Measurements from ENCODE around the gene USP15.

USP15 gene

DNA sequence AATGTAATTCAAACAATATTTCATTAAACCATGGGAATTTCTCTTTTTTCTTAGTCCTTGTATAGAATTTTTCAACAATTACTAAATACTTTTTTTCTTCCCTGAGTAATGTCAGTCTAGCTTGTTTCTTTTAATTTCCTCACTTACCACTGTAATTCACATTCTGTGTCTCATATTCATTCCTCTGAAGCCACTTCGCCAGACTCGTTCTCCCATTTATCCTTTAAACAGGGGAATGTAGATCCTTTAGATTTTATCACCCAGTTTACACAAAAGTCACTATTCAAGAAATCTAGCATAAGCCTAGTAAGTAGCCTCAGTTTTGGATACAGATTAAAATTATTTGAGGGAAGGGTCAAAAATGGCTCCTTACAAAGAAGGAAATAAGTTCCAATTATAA is 6.8 kb downstream of the USP15 start:
- peaks cover 98% of the 10 kb centered on the region for H3K79me2 ChIP-seq (ENCODE audit: control insufficient read depth, insufficient read depth, low read length, unreplicated experiment)
- H3K4me3 ChIP-seq (ENCODE audit: low read depth, low read length), result no peak overlapping the region
- peaks cover 81% of the 10 kb centered on the region for H3K4me1 ChIP-seq (ENCODE audit: control insufficient read depth, insufficient read depth, low read length, unreplicated experiment)
- no peaks in the 10 kb centered on the region for H3K27me3 ChIP-seq (ENCODE audit: insufficient read depth, low read length)
- H3K36me3 ChIP-seq (ENCODE audit: insufficient read depth, low read length), result no peaks in the 10 kb centered on the region; the same call in 1 of the 2 replicates
- H2AFZ ChIP-seq (ENCODE audit: low read length, unreplicated experiment), result no peak overlapping the region
- H3K27ac ChIP-seq (ENCODE audit: low read depth, low read length), result peak overlapping the region; percentile 73

DNA sequence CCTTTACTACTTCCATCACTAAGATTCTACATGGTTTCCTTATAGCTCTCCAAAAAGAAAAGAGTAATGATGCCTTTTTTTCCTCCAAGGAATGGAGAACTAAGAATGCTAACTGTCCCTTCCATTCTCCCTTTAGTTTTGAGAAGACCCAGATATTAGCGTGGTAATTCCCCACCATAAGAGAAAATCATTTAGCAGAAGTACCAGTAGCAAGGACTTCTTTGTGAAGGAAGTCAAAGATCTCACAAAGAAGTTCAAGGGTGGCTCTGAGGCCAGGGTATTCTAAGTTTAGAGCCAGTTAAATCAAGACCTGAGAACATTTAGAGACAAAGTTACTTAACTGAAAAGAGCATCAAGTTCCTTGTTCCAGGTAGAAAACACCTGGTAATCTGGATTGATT is 7.3 kb downstream of the USP15 start:
- H3K4me1 ChIP-seq (ENCODE audit: control insufficient read depth, insufficient read depth, low read length, unreplicated experiment), result peaks cover 83% of the 10 kb centered on the region
- peak overlapping the region; percentile 73 for H3K27ac ChIP-seq (ENCODE audit: low read depth, low read length)
- no peak overlapping the region for H2AFZ ChIP-seq (ENCODE audit: low read length, unreplicated experiment)
- H3K79me2 ChIP-seq (ENCODE audit: control insufficient read depth, insufficient read depth, low read length, unreplicated experiment), result peaks cover 98% of the 10 kb centered on the region
- H3K27me3 ChIP-seq (ENCODE audit: insufficient read depth, low read length), result no peaks in the 10 kb centered on the region
- no peaks in the 10 kb centered on the region; the same call in 1 of the 2 replicates for H3K36me3 ChIP-seq (ENCODE audit: insufficient read depth, low read length)
- peak overlapping the region; percentile 27; the same call in 1 of the 2 replicates for H3K4me3 ChIP-seq (ENCODE audit: low read depth, low read length)

DNA sequence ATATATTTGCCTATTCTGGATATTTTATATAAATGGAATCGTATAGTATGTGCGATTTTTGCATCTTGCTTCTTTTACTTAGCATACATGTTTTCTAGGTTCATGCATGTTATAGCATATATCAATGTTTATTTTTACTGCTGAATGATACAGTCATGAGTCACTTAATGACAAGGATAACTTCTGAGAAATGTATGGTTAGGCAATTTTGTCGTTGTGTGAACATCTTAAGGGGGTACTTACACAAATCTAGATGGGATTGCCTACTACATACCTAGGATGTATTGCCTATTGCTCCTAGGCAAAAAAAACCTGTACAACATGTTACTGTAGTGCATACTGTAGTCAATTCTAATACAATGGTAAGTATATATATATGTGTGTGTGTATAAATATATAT is 8.8 kb downstream of the USP15 start:
- H3K36me3 ChIP-seq (ENCODE audit: insufficient read depth, low read length), result no peaks in the 10 kb centered on the region; the same call in 1 of the 2 replicates
- no peaks in the 10 kb centered on the region for H3K27me3 ChIP-seq (ENCODE audit: insufficient read depth, low read length)

DNA sequence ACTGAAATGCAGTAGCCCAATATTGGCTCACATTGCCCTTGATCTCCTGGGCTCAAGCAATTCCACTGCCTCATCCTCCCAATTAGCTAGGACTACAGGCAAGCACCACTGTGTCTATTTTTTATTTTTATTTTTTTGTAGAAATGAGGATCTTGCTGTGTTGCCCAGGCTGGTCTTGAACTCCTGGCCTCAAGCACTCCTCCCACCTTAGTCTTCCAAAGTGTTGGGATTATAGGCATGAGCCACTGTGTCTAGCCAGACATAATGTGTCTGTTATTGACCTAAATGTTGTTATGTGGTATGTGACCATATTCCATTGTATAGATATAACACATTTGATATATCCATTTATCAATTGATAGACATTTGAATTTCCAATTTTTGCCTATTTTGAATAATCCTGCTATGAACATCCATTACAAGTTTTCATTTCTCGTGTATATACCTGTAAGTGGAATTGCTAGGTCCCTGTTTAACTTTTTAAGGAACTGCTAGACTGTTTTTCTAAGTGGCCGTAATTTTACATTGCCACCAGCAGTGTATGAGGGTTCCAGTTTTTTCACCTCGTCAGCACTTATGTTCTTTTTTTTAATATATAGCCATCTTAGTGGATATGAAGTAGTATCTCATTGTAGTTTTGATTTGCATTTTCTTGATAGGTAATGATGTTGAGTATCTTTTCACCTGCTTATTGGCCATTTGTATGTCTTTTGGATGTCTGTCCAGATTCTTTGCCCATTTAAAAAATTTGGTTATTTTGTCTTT is 9.4 kb downstream of the USP15 start:
- peak overlapping the region; percentile 73; the same call in 1 of the 2 replicates for H3K27ac ChIP-seq (ENCODE audit: low read depth, low read length)
- peaks cover 97% of the 10 kb centered on the region for H3K79me2 ChIP-seq (ENCODE audit: control insufficient read depth, insufficient read depth, low read length, unreplicated experiment)
- no peaks in the 10 kb centered on the region for H3K27me3 ChIP-seq (ENCODE audit: insufficient read depth, low read length)
- no peak overlapping the region for H3K4me3 ChIP-seq (ENCODE audit: low read depth, low read length)
- no peak overlapping the region for H2AFZ ChIP-seq (ENCODE audit: low read length, unreplicated experiment)
- no peaks in the 10 kb centered on the region; the same call in 1 of the 2 replicates for H3K36me3 ChIP-seq (ENCODE audit: insufficient read depth, low read length)
- H3K4me1 ChIP-seq (ENCODE audit: control insufficient read depth, insufficient read depth, low read length, unreplicated experiment), result peaks cover 66% of the 10 kb centered on the region

More for the DNA sequence above, 8.8 kb downstream of the USP15 start:
- Histone ChIP-seq H3K27ac (ENCODE audit: low read depth, low read length) (peak overlapping the region; percentile 73), H2AFZ (ENCODE audit: low read length, unreplicated experiment) (no peak overlapping the region), H3K4me3 (ENCODE audit: low read depth, low read length) (peak overlapping the region; percentile 28; the same call in 1 of the 2 replicates), H3K4me1 (ENCODE audit: control insufficient read depth, insufficient read depth, low read length, unreplicated experiment) (peaks cover 72% of the 10 kb centered on the region), H3K79me2 (ENCODE audit: control insufficient read depth, insufficient read depth, low read length, unreplicated experiment) (peaks cover 97% of the 10 kb centered on the region)

DNA sequence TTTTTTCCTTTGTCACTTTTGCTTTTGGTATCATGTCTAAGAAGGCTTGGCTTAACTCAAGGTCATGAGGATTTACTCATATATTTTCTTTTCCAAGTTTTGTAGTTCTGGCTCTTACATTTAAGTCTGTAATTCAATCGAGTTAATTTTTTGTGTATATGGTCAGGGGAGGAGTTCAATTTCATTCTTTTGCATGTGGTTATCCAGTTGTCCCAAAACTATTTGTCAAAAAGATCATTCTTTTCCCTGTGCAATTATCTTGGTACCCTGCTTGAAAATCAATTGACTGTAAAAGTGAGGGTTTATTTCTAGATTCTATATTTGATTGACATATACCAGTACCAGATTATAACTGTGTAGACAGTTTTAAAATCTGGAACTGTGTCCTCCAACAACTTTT is 10.2 kb downstream of the USP15 start:
- peaks cover 97% of the 10 kb centered on the region for H3K79me2 ChIP-seq (ENCODE audit: control insufficient read depth, insufficient read depth, low read length, unreplicated experiment)
- H3K4me3 ChIP-seq (ENCODE audit: low read depth, low read length), result no peak overlapping the region
- no peaks in the 10 kb centered on the region for H3K27me3 ChIP-seq (ENCODE audit: insufficient read depth, low read length)
- no peaks in the 10 kb centered on the region; the same call in 1 of the 2 replicates for H3K36me3 ChIP-seq (ENCODE audit: insufficient read depth, low read length)
- H2AFZ ChIP-seq (ENCODE audit: low read length, unreplicated experiment), result no peak overlapping the region
- H3K4me1 ChIP-seq (ENCODE audit: control insufficient read depth, insufficient read depth, low read length, unreplicated experiment), result peaks cover 60% of the 10 kb centered on the region
- H3K27ac ChIP-seq (ENCODE audit: low read depth, low read length), result no peak overlapping the region

DNA sequence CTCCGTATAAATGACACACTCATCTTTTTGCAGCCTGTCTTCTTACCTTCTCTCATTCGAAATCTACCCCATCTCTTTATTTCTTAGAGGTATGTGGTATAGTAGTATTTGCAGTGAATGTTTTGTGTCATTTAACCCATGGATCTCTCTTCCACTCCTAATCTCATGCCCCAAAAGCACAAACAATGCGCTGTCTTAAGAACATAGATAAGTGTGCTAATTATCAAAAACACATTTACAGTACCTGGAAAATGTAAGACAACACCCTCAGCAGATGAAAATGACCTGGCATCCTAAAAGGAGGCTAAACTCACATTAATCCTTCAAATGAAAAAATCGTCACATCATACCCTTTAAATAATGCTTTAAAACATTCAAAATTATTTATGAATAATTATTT is 10.7 kb downstream of the USP15 start:
- Histone ChIP-seq H3K27ac (ENCODE audit: low read depth, low read length) (no peak overlapping the region), H3K4me3 (ENCODE audit: low read depth, low read length) (no peak overlapping the region), H3K79me2 (ENCODE audit: control insufficient read depth, insufficient read depth, low read length, unreplicated experiment) (peaks cover 97% of the 10 kb centered on the region), H3K27me3 (ENCODE audit: insufficient read depth, low read length) (no peaks in the 10 kb centered on the region), H3K4me1 (ENCODE audit: control insufficient read depth, insufficient read depth, low read length, unreplicated experiment) (peaks cover 55% of the 10 kb centered on the region), H2AFZ (ENCODE audit: low read length, unreplicated experiment) (no peak overlapping the region), H3K36me3 (ENCODE audit: insufficient read depth, low read length) (no peaks in the 10 kb centered on the region; the same call in 1 of the 2 replicates)

DNA sequence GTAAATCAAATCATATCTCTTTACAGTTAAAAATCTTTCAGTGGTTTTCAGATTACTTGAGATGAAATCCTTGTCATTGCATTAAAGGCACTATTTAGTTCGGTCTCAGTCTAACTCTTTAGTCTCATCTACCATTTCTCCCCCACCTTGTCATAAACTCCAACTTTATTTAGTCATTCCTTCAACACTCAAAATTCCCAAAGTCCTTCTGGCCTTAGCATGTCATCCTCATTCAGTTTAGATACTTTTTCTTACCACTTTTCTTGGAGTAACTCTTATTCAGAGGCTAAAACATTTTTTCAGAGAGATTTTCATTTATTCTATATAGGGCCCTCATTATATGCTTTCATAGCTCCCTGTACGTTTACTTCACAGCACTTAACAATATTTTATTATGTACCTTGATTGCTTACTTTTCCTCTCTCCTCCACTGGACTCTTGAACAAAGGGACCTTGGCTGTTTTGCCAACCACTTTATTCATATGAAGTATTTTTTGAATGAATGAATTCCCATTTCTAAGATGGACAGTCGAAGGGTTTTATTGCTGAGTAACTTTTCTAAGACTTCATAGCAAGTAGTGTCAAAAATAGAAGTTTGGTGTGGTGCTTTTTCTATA is 12.8 kb downstream of the USP15 start:
- Histone ChIP-seq H3K4me3 (ENCODE audit: low read depth, low read length) (no peak overlapping the region), H3K27ac (ENCODE audit: low read depth, low read length) (no peak overlapping the region), H3K36me3 (ENCODE audit: insufficient read depth, low read length) (no peaks in the 10 kb centered on the region; the same call in 1 of the 2 replicates), H3K4me1 (ENCODE audit: control insufficient read depth, insufficient read depth, low read length, unreplicated experiment) (peaks cover 38% of the 10 kb centered on the region), H2AFZ (ENCODE audit: low read length, unreplicated experiment) (no peak overlapping the region), H3K27me3 (ENCODE audit: insufficient read depth, low read length) (no peaks in the 10 kb centered on the region), H3K79me2 (ENCODE audit: control insufficient read depth, insufficient read depth, low read length, unreplicated experiment) (peaks cover 92% of the 10 kb centered on the region)

DNA sequence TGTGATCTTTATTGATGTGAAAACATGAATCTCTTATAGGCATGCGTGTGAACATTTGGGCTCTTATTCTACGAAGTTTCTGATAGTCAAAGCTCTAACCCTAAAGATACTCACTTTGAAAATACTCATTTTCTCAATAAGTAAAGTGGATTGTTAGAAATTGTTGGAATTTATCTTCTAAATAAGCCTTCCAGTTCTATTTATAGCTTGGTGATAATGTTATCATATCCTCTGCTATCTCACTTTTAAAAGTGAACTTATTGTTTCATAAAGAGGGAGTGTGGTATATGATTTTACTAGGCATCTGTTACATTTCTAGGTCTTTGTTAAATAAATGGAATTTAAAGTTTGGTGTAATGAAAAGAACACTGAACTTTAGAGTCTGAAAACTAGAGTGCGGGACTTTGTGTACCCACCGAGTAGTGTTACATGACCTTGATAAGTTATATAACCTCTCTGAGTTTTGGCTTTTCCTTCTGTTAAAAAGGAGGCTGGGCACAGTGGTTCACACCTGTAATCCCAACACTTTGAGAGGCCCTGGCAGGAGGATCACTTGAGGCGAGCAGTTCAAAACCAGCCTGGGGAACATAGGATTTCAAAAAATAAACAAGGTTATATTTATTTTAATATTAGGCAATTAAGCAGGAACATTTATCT is 13.6 kb downstream of the USP15 start:
- no peak overlapping the region for H3K4me3 ChIP-seq (ENCODE audit: low read depth, low read length)
- H3K36me3 ChIP-seq (ENCODE audit: insufficient read depth, low read length), result peaks cover 5% of the 10 kb centered on the region; the same call in 1 of the 2 replicates
- H3K79me2 ChIP-seq (ENCODE audit: control insufficient read depth, insufficient read depth, low read length, unreplicated experiment), result peaks cover 93% of the 10 kb centered on the region
- H3K27ac ChIP-seq (ENCODE audit: low read depth, low read length), result no peak overlapping the region
- H3K4me1 ChIP-seq (ENCODE audit: control insufficient read depth, insufficient read depth, low read length, unreplicated experiment), result peaks cover 31% of the 10 kb centered on the region
- H3K27me3 ChIP-seq (ENCODE audit: insufficient read depth, low read length), result no peaks in the 10 kb centered on the region
- H2AFZ ChIP-seq (ENCODE audit: low read length, unreplicated experiment), result no peak overlapping the region

DNA sequence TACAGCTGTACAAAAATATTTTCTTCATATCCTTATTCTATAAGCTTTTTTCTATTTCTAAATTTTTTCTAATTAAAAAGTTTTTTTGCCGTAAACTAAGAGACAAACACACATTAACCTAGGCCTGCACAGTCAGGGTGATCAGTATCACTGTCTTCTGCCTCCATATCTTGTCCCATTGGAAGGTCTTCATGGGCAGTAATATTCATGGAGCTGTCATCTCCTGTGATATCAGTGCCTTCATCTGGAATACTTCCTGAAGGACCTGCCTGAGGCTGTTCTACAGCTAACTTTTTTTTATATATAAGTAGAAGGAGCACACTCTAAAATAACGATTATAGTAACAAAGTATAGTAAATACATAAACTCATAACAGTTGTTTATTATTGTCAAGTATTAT is 17.8 kb downstream of the USP15 start:
- no peaks in the 10 kb centered on the region for H3K27me3 ChIP-seq (ENCODE audit: insufficient read depth, low read length)
- 0 out of 2 replicates have a peak, but pooled peaks cover 5% of the 10 kb centered on the region for H3K36me3 ChIP-seq (ENCODE audit: insufficient read depth, low read length)
- peaks cover 3% of the 10 kb centered on the region for H3K4me1 ChIP-seq (ENCODE audit: control insufficient read depth, insufficient read depth, low read length, unreplicated experiment)
- no peak overlapping the region for H2AFZ ChIP-seq (ENCODE audit: low read length, unreplicated experiment)
- peaks cover 90% of the 10 kb centered on the region for H3K79me2 ChIP-seq (ENCODE audit: control insufficient read depth, insufficient read depth, low read length, unreplicated experiment)
- no peak overlapping the region for H3K27ac ChIP-seq (ENCODE audit: low read depth, low read length)
- H3K4me3 ChIP-seq (ENCODE audit: low read depth, low read length), result no peak overlapping the region

DNA sequence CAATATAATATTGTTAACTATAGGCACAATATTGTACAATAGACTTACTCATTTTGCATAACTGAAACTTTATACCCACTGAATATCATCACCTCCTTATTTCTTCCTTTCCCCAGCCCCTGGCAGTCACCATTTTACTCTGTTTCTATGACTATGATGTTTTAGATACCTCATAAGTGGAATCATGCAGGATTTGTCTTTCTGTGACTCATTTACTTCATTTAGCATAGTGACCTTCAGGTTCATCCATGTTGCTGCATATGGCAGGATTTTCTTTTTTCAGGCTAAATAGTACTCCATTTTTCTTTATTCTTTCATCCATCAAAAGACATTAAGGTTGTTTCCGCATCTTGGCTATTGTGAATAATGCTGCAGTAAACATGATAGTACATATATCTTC is 18.9 kb downstream of the USP15 start:
- no peak overlapping the region for H2AFZ ChIP-seq (ENCODE audit: low read length, unreplicated experiment)
- H3K27me3 ChIP-seq (ENCODE audit: insufficient read depth, low read length), result no peaks in the 10 kb centered on the region
- H3K27ac ChIP-seq (ENCODE audit: low read depth, low read length), result no peak overlapping the region
- H3K4me3 ChIP-seq (ENCODE audit: low read depth, low read length), result no peak overlapping the region
- peaks cover 3% of the 10 kb centered on the region for H3K4me1 ChIP-seq (ENCODE audit: control insufficient read depth, insufficient read depth, low read length, unreplicated experiment)
- 0 out of 2 replicates have a peak, but pooled peaks cover 5% of the 10 kb centered on the region for H3K36me3 ChIP-seq (ENCODE audit: insufficient read depth, low read length)
- H3K79me2 ChIP-seq (ENCODE audit: control insufficient read depth, insufficient read depth, low read length, unreplicated experiment), result peaks cover 91% of the 10 kb centered on the region
